Iris pigment epithelial cell (primary cell): Measurements from ENCODE around the gene TBX19.
A peak's percentile ranks its signal among the peaks of the same experiment; 100 is the strongest.

Experiments
- DNase-seq: peaks from one replicate; pipeline ENCODE4 v3.0.0-alpha.2; 2011; ENCODE audit warnings: low read depth

TBX19 gene

DNA sequence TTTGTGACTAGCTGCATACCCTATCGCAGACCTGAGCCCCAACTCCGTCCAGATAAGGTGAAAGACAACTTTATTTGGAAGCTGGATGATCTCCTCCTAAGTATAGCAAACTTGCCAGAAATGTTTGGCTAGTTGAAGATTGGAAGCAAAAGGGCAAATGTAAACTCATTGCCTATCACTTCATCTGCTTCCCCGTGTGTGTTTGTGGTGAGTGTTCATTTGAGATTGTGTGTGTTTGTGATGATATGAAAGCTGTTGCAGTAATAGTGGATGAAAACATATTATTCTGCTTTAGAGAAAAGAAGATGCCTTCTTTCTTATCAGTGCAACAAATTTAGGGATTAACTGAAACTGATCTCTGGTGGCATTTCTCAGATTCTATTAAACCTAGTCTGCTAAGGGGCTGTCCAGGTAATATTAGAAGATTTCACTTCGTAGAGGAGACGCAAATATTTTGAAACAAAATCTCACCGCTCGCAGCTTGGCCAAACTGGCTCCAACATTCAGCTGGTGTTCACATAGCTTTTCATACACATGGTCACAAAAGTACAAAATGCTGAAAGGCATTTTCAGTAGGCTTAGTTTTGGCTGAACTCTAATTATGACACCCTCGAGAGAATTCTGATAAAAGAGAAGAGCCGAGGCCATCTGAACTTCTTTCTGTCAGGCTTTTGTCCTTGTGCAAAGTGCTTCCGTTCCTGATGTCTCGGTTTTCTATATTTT, 1.1 kb downstream of the TBX19 start:
- DNase-seq, result no peak

GRCh38 chr1:168285521-168285790, 4.8 kb downstream of the TBX19 start:
- no peak for DNase-seq

GRCh38 chr1:168285971-168286927, 5.6 kb downstream of the TBX19 start:
- DNase-seq, result no peak

DNA sequence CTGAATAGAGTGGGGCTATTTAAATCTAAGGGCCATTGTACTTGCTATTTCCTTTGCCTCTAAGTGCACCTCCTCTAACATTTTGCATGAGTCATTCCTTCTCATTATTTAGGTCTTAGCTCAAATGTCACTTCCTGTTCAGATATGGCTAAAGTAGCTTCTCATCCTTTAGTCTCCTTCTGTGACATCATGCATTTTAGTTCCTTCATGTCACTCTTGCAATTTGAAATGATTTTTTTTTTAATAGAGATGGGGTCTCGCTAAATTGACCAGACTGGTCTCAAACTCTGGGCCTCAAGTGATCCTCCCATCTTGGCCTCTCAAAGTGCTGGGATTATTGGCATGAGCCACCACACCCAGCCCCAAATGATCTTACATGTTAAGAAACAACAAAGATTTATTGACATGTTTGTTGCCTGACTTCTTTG, 6.6 kb downstream of the TBX19 start:
- peak; percentile 81 for DNase-seq

DNA sequence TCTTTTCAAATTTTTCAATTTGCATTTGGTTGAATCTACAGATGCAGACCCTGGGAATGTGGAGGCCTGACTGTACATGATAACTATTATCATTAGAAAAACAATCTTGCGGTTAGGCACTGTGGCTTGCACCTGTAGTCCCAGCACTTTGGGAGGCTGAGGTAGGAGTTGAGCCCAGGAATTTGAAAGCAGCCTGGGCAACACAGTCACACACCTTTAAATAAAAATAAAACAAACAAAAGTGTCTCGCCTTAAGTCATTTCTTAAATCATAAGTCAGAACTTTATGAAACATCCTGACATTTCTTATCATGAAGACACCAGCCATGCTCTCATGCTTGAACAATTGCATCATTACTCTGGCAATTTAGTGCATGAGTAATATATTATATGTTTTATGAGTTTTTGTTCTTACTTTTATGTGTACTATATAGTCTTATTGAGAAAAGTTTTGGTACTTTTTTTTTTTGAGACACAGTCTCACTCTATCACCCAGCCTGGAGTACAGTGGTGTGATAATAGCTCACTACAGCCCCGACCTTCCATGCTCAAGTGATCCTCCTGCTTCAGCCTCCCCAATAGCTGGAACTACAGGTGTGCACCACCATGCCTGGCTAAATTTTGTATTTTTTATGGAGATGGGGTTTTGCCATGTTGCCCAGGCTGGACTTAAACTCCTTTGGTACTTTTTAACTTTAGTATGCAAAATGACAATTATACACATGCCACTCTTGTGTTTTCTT, 7.8 kb downstream of the TBX19 start:
- DNase-seq, result peak; percentile 69

DNA sequence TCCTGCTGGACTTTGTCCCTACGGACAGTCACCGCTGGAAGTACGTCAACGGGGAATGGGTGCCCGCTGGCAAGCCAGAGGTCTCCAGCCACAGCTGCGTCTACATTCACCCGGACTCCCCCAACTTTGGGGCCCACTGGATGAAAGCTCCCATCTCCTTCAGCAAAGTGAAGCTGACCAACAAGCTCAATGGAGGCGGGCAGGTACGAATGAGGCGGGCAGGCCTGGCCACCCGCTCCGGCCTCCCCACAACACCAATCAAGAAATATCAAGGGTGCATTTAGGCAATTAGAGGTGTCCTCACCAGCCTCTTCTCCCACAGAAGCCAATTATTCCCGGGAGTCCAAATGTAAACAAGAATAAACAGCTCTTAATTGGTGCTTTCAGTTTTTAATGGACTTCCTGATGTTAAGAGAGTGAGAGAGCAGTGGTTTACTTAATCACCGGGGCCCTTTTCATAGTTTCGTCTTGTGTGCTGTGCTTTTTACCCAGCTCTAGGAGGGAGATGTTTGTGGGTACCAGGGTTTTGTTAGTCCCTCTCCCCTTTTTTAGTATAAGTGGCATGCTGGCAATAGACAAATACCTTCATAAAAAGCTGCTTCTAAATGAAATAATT, 10.7 kb downstream of the TBX19 start:
- no peak for DNase-seq

DNA sequence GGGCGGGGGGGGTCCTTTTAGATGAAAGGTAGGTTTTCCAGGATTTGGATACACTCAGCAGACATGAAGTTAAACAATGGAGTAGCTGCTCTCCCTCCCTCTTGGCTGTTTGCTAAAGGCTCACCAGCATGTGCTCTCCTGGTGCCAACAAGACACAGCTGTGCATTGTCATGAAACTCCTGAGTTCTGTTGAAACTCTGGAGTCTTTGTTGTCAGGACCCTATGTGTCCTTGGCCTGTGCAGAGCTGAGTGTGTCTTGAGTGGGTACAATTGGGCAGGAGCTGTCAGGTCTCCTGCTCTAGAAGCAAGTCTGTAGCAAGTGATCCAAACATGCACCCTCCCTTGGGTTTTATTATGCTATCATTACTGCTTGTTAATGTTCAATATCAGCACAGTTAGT, 12.7 kb downstream of the TBX19 start:
- no peak for DNase-seq

- DNase-seq, result no peak
Observed at GRCh38 chr1:168295411-168296114, 14.9 kb downstream of the TBX19 start.

GRCh38 chr1:168297019-168297730, 16.5 kb downstream of the TBX19 start:
- DNase-seq, result no peak

DNA sequence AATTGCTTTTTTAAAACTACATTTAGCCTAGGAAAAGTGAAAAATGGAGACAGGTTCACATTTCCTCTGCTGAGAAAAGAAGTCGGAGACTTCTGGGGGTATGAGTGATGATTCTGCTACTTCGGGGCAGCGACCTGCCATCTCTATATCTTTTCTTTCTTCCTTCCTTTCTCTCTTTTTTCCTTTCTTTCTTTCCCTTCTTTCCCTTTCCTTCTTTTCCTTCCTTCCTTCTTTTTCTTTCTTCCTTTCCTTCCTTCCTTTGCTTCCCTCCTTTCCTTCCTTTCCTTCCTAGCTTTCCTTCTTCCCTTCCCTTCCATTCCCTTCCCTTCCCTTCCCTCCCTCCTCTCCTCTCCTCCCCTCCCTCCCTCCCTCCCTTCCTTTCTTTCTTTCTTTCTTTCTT, 17.8 kb downstream of the TBX19 start:
- no peak for DNase-seq

GRCh38 chr1:168300626-168301025, 19.9 kb downstream of the TBX19 start:
- DNase-seq, result no peak

DNA sequence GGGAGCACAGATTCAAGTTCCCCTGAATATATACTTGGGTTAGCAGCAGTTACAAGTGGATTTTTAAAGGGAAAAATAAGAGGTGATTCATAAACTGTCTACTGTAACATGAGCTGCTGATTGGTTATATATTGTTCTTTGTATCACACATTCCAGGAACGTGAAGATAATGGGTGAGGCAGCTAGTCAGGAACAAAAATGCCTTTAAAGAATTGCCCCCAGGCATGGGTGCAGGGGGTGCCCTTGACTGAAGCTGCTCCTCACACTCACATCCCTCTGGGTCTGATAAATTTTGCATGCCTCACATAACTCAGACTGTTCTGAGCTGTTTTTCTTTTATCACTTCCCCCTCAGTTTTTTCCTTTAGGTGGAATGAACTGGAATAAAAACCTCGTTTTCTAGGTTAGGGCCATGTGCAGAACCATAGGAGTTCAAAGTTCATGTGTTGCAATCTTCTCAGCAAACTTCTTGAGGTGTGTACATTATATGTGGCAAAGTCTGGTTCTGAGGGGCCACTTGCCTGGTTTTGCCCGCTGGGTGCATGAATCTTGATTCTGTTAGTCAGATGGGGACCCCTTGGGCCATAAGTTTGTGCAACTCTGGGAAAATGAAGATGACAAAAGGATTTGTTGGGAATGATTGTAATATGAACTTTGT, 21.1 kb downstream of the TBX19 start:
- DNase-seq, result peak; percentile 74

DNA sequence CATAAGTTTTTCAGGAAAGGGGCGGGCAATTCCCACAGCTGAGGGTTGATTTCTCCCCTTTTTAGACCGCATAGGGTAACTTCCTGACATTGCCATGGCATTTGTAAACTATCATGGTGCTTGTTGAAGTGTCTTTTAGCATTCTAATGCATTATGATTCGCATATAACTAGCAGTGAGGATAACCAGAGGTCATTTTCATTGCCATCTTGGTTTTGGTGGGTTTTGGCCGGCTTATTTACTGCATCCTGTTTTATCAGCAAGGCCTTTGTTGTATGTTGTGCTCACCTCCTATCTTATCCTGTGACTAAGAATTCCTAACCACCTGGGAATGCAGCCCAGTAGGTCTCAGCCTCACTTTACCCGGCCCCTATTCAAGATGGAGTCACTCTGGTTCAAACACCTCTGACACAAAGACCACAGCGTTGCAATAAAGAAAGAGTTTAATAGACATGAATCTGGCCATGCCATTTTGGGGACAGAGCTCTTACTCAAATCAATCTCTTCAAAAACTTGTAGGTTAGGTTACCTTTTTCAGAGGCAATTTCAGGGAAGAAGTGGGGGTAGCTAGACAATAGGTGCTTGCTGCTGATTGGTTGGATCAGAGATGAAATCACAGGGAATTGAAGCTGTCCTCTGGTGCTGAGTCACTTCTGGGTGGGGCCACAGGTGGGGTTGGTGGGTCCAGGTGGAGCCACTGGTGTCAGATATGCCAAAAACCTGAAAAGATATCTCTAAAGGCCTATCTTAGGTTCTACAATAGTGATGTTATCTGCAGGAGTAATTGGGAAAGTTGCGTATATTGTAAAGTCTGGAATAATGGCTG, 23.3 kb downstream of the TBX19 start:
- DNase-seq, result no peak

GRCh38 chr1:168304865-168305264, 24.2 kb downstream of the TBX19 start:
- DNase-seq, result no peak

DNA sequence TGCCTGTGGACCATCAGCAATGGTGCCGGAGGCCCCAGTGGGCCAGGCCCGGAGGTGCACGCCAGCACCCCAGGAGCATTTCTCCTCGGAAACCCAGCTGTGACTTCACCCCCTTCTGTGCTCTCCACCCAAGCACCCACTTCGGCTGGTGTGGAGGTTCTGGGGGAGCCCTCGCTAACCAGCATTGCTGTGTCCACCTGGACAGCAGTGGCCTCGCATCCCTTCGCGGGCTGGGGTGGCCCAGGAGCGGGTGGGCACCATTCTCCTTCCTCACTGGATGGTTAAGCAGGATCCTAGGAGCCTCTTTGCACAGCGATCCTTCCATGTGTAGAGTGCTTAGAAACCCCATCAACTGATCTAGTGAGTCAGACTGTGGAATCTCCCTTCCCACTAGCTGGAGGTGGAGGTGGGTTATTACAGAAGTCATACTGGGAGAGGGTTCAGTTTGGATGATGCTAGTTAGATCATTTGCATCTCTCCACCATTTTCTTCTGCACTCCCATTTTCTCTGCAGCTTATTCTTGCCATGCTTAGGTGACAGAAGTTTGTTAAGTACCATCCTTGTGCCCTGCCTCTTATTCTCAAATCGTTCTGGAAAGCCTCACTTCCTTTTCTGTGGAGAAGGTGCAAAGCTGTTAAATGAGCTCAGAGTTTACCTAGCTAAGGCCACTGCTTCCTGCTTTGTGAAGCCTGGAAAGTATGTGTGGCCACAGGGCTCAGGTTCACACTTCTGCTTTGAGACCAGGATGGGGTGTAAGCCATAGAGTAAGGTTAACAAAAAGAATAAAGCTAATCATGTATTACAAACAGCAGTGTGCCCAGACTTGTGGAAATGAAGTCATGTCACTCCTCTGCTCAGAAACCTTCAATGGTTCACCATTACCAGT, 32.3 kb downstream of the TBX19 start:
- peak; percentile 13 for DNase-seq

GRCh38 chr1:168316142-168316541, 35.5 kb downstream of the TBX19 start:
- DNase-seq, result no peak

GRCh38 chr1:168317309-168317708, 36.6 kb downstream of the TBX19 start:
- no peak for DNase-seq

DNA sequence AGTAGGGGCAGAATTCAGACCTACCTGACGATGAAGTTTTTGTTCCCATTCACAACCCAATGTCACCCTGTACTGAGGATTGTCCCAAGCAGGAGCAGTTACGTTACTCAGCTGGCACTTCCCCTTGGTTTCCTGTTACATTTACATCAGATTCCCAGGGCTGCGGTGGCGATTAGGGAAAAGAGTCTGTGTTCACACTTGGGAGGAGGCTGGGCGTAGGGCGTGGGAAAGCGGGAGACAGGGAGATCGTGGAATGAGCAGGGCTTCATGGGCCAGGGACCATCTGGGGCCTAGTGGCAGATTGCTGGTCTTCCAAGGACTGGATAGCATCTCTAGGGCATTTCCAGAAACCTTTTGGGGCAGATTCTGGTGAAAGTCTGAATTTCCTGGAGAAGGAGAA, 39.0 kb downstream of the TBX19 start:
- DNase-seq, result no peak

DNA sequence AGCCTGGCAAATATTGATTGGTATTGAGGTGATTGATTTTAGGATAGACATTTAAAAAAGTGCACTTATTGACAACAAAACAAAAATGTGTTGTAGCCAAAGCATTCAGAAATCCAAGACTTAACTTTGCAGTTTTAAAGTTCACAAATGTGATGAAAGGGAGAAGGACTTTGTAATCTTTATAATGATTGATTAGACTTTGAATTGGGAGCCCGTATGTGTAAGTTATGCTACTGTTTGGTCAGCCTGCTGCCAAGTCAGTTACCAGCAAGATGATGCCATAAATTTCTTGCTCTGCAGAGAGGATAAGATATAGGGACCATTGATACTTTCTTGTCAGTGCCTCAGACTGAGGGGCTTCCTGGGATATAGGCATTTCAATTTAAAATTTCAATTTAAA, 39.5 kb downstream of the TBX19 start:
- DNase-seq, result no peak
